ENCODE measurements around the gene GSTO1. TPM values are rescaled to one million over a fixed set of nuclear protein-coding genes. Genes with fewer than 3 reads are reported as not detected.
A peak's percentile ranks its signal among the peaks of the same experiment; 100 is the strongest.
"Not testable (repeated sequence)": the region's sequence is repeated elsewhere in the genome, so short reads cannot be mapped to it uniquely, and the experiment has no call there.

The GSTO1 gene
- total RNA-seq, 1 donor from 2014 or later = 140 TPM

- H3K36me3 Mint-ChIP-seq (ENCODE audit: low read depth) = no peaks in the 10 kb centered on the region
- H3K4me3 Mint-ChIP-seq = no peak overlapping the region
- intact Hi-C loops (cut with micrococcal nuclease) = no loop called here
- DNase-seq = no peak
- no peak overlapping the region for H3K27ac Mint-ChIP-seq
- H3K27me3 Mint-ChIP-seq = peaks cover 45% of the 10 kb centered on the region
- no peaks in the 10 kb centered on the region for H3K4me1 Mint-ChIP-seq
- peaks cover 9% of the 10 kb centered on the region for H3K9me3 Mint-ChIP-seq
Observed at GRCh38 chr10:104240078-104240477, 14.6 kb upstream of the GSTO1 start.

- peaks cover 31% of the 10 kb centered on the region for H3K27me3 Mint-ChIP-seq
- H3K4me3 Mint-ChIP-seq = no peak overlapping the region
- intact Hi-C loops (cut with micrococcal nuclease) = no loop called here
- no peaks in the 10 kb centered on the region for H3K36me3 Mint-ChIP-seq (ENCODE audit: low read depth)
- H3K27ac Mint-ChIP-seq = no peak overlapping the region
- DNase-seq = no peak
- H3K4me1 Mint-ChIP-seq = peaks cover 10% of the 10 kb centered on the region
- H3K9me3 Mint-ChIP-seq = peaks cover 3% of the 10 kb centered on the region
Observed at GRCh38 chr10:104242545-104242944, 12.1 kb upstream of the GSTO1 start.

DNA sequence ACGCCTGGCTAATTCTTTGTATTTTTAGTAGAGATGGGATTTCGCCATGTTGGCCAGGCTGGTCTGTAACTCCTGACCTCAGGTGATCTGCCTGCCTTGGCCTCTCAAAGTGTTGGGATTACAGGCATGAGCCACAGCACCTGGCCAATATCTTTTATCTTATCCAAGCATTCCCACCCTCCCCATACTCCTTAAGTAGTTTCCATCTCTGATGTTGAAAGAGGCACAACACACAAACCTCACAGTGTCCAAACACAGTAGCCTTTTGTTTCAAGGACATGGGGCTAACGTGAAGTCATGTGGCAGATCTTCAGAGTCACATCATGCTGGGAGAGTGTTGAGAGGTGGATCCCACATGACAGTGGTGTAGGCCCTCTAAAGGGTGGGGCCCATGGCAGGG lies 11.7 kb upstream of the GSTO1 start:
- intact Hi-C loops (cut with micrococcal nuclease); H3K4me3 Mint-ChIP-seq; H3K36me3 Mint-ChIP-seq (ENCODE audit: low read depth); DNase-seq; H3K27ac Mint-ChIP-seq; H3K9me3 Mint-ChIP-seq: not testable (repeated sequence)
- H3K4me1 Mint-ChIP-seq = peaks cover 10% of the 10 kb centered on the region
- H3K27me3 Mint-ChIP-seq = peaks cover 27% of the 10 kb centered on the region

DNA sequence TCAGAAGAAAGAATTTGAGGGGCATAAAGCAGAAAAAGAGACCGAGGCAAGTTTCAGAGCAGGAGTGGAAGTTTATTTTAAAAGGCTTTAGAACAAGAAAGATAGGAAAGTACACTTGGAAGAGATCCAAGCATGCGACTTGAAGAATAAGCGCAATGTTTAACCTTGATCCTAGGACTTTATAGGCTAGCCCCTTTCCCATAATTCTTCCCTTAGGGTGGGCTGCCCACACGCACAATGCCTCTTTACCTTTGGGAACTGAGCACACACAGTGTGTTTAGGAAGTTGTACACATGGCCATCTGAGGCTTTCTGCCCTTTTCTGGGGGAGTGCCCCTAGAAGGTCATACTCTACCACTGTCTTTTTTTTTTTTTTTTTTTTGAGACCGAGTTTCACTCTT lies 11.2 kb upstream of the GSTO1 start:
- Mint-ChIP-seq H3K27ac (no peak overlapping the region), H3K4me1 (peaks cover 12% of the 10 kb centered on the region), H3K9me3 (peaks cover 3% of the 10 kb centered on the region), H3K36me3 (ENCODE audit: low read depth) (no peaks in the 10 kb centered on the region), H3K4me3 (no peak overlapping the region), H3K27me3 (peaks cover 27% of the 10 kb centered on the region)
- DNase-seq = no peak
- intact Hi-C loops (cut with micrococcal nuclease) = no loop called here

DNA sequence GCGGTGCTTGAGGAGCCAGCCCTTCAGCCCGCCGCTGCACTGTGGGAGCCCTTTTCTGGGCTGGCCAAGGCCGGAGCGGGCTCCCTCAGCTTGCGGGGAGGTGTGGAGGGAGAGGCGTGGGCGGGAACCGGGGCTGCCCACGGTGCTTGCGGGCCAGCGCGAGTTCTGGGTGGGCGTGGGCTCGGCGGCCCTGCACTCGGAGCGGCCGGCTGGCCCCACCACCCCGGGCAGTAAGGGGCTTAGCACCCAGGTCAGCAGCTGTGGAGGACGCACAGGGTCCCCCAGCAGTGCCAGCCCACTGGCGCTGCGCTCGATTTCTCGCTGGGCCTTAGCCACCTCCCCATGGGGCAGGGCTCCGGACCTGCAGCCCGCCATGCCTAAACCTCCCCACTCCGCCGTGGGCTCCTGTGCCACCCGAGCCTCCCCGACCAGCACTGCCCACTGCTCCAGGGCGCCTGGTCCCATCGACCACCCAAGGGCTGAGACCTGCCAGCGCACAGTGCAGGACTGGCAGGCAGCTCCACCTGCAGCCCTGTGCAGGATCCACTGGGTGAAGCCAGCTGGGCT lies 9.5 kb upstream of the GSTO1 start:
- Mint-ChIP-seq H3K9me3 (peaks cover 3% of the 10 kb centered on the region), H3K27me3 (peaks cover 26% of the 10 kb centered on the region), H3K36me3 (ENCODE audit: low read depth) (no peaks in the 10 kb centered on the region), H3K4me3 (no peak overlapping the region), H3K4me1 (peaks cover 12% of the 10 kb centered on the region), H3K27ac (no peak overlapping the region)
- DNase-seq = no peak
- intact Hi-C loops (cut with micrococcal nuclease) = no loop called here

DNA sequence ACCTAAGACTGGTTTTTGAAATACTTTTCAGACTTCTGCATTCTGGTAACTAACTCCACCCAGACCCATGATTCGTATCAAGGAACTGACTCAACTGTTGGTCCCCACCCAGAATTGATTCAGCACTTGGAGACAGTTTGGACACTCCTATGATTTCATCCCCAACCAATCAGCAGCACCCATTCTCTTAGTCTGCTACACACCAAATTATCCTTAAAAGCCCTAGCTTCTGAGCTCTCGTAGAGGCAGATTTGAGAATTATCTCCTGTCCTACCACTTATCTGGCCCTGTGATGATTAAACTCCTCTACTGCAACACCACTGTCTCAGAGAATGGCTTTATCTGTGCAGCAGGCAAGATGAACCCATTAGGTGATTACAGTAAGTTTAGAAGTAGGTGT lies 7.7 kb upstream of the GSTO1 start:
- DNase-seq = peak; percentile 60
- intact Hi-C loops (cut with micrococcal nuclease) = no loop called here
- peaks cover 22% of the 10 kb centered on the region for H3K27me3 Mint-ChIP-seq
- H3K4me1 Mint-ChIP-seq = peaks cover 12% of the 10 kb centered on the region
- no peaks in the 10 kb centered on the region for H3K36me3 Mint-ChIP-seq (ENCODE audit: low read depth)
- H3K27ac Mint-ChIP-seq = peak overlapping the region; percentile 74
- H3K9me3 Mint-ChIP-seq = peaks cover 1% of the 10 kb centered on the region
- no peak overlapping the region for H3K4me3 Mint-ChIP-seq

DNA sequence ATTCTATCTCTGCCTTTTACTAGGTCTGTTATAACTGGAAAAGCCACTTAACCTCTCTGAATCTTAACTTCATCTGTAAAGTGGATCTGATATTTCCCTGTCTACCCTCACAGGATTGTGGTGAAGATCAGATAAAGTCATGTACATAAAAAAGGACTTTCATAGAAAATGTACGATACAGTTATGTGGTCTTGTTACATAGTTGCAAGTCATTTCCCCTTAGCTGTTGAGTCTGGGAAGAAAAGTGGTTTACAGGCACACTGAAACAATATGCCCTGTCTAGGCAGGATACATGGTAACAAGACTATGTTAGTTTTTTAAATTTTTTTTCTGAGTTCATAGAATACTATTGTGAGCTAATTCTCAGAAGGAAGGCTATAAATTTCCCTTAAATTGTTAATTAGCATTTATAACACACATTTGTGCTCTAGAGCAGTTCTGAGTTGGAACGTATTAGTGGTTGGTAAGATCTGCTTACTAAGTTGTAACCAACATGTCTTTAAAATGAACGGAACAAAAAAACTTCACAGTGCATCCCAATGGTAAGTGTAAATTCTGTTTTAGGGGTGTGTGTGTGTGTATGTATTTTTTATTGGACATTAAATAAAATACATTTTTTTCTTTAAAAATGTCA lies 7.1 kb upstream of the GSTO1 start:
- Mint-ChIP-seq H3K4me3 (peak overlapping the region; percentile 27), H3K4me1 (peaks cover 12% of the 10 kb centered on the region), H3K36me3 (ENCODE audit: low read depth) (no peaks in the 10 kb centered on the region), H3K27ac (peak overlapping the region; percentile 74), H3K9me3 (no peaks in the 10 kb centered on the region), H3K27me3 (peaks cover 20% of the 10 kb centered on the region)
- intact Hi-C loops (cut with micrococcal nuclease) = no loop called here
- DNase-seq = peak; percentile 49

GRCh38 chr10:104248931-104249330 lies 5.8 kb upstream of the GSTO1 start:
- H3K36me3 Mint-ChIP-seq (ENCODE audit: low read depth); H3K27ac Mint-ChIP-seq; H3K4me3 Mint-ChIP-seq; intact Hi-C loops (cut with micrococcal nuclease); H3K9me3 Mint-ChIP-seq: not testable (repeated sequence)
- Mint-ChIP-seq H3K27me3 (peaks cover 19% of the 10 kb centered on the region), H3K4me1 (peaks cover 22% of the 10 kb centered on the region)
- peak; percentile 48 for DNase-seq

GRCh38 chr10:104250371-104250770 lies 4.3 kb upstream of the GSTO1 start:
- H3K27me3 Mint-ChIP-seq = peaks cover 19% of the 10 kb centered on the region
- no peaks in the 10 kb centered on the region for H3K36me3 Mint-ChIP-seq (ENCODE audit: low read depth)
- H3K4me1 Mint-ChIP-seq = peaks cover 28% of the 10 kb centered on the region
- H3K4me3 Mint-ChIP-seq = no peak overlapping the region
- H3K9me3 Mint-ChIP-seq = peaks cover 3% of the 10 kb centered on the region
- intact Hi-C loops (cut with micrococcal nuclease) = no loop called here
- no peak for DNase-seq
- H3K27ac Mint-ChIP-seq = no peak overlapping the region

DNA sequence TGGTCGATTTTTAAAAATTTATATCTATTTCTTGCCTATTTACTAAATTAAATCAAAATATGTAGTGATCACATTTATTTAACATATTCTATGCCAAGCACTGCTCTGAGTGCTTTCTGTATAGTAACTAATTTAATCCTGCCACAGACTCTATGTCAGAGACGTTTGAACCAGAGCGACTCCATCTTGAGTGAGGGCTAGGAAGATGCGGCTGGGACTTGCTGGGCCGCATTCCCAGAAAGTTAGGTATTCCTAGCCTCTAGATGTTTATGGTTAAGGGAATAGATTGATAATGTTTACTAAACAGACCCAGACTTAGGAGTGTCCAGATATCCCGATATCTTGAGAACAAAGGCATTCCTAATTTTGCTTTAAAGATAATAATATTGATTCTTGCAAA lies 3.2 kb upstream of the GSTO1 start:
- peaks cover 19% of the 10 kb centered on the region for H3K27me3 Mint-ChIP-seq
- intact Hi-C loops (cut with micrococcal nuclease) = no loop called here
- peaks cover 35% of the 10 kb centered on the region for H3K4me1 Mint-ChIP-seq
- peaks cover 2% of the 10 kb centered on the region for H3K36me3 Mint-ChIP-seq (ENCODE audit: low read depth)
- no peak overlapping the region for H3K27ac Mint-ChIP-seq
- H3K9me3 Mint-ChIP-seq = peaks cover 3% of the 10 kb centered on the region
- H3K4me3 Mint-ChIP-seq = no peak overlapping the region
- no peak for DNase-seq

DNA sequence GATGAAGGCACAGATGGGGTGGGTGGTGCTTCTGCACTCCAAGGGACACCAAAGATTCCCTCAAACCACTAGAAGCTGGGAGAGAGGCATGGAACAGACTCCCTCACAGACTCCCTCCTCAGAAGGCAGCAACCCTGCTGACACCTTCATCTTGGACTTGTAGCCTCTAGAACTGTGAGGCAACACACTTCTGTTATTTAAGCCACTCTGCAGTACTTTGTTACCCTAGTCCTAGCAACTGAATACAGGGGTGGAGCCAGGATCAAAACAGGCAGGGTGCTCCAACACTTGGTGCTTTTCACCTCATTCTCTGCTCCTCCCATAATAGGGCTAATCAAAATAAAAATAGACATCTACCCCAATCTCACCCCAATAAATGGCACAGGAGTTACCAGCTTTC lies 2.3 kb upstream of the GSTO1 start:
- Mint-ChIP-seq H3K36me3 (ENCODE audit: low read depth) (peaks cover 7% of the 10 kb centered on the region), H3K4me3 (no peak overlapping the region), H3K27ac (no peak overlapping the region), H3K27me3 (peaks cover 19% of the 10 kb centered on the region), H3K9me3 (peaks cover 3% of the 10 kb centered on the region), H3K4me1 (peaks cover 34% of the 10 kb centered on the region)
- DNase-seq = peak; percentile 53
- intact Hi-C loops (cut with micrococcal nuclease) = no loop called here

DNA sequence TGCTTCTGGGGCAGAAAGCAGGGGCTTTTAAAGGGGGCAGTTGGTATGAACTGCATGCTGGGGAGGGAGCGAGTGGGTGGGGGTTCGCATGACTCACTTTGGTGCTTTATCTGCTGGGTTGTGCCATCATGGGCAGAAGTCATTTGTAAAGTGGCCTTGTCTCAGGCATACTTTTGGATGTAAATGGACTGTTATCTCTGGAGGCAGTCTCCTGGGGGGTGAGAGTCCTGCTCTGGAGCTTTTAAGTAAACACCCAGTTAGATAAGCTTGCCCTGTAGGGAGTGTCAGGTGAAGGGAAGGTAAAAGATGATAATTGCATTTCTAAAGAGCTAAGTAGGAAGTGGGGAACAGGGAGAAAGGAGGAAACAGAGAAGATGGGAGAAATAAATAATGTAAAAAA lies 1.6 kb upstream of the GSTO1 start:
- intact Hi-C loops (cut with micrococcal nuclease) = no loop called here
- H3K4me1 Mint-ChIP-seq = peaks cover 35% of the 10 kb centered on the region
- peaks cover 19% of the 10 kb centered on the region for H3K27me3 Mint-ChIP-seq
- peak; percentile 55 for DNase-seq
- peak overlapping the region; percentile 96 for H3K4me3 Mint-ChIP-seq
- H3K36me3 Mint-ChIP-seq (ENCODE audit: low read depth) = peaks cover 10% of the 10 kb centered on the region
- peak overlapping the region; percentile 79 for H3K27ac Mint-ChIP-seq
- peaks cover 3% of the 10 kb centered on the region for H3K9me3 Mint-ChIP-seq

- H3K36me3 Mint-ChIP-seq (ENCODE audit: low read depth) = peaks cover 16% of the 10 kb centered on the region
- intact Hi-C loops (cut with micrococcal nuclease) = no loop called here
- peaks cover 38% of the 10 kb centered on the region for H3K4me1 Mint-ChIP-seq
Observed at GRCh38 chr10:104253606-104254410, 884 bp upstream of the GSTO1 start.

GRCh38 chr10:104255311-104255981 lies 754 bp downstream of the GSTO1 start:
- H3K36me3 Mint-ChIP-seq (ENCODE audit: low read depth) = peaks cover 30% of the 10 kb centered on the region
- peak overlapping the region; percentile 91 for H3K27ac Mint-ChIP-seq
- H3K27me3 Mint-ChIP-seq = peaks cover 8% of the 10 kb centered on the region
- intact Hi-C loops (cut with micrococcal nuclease) = loop anchor here (1.0 to 5.0 kb wide), 3 partner anchors 13 to 288 kb away; partner anchors contain the start of genes CFAP43 and SLK
- H3K9me3 Mint-ChIP-seq = peaks cover 3% of the 10 kb centered on the region
- DNase-seq = peak; percentile 70
- H3K4me1 Mint-ChIP-seq = peaks cover 54% of the 10 kb centered on the region
- peak overlapping the region; percentile 96 for H3K4me3 Mint-ChIP-seq

More at GRCh38 chr10:104253606-104254410, 884 bp upstream of the GSTO1 start:
- peak overlapping the region; percentile 95 for H3K27ac Mint-ChIP-seq
- peak overlapping the region; percentile 96 for H3K4me3 Mint-ChIP-seq
- H3K9me3 Mint-ChIP-seq = peaks cover 3% of the 10 kb centered on the region
- peaks cover 17% of the 10 kb centered on the region for H3K27me3 Mint-ChIP-seq
- no peak for DNase-seq
